CD8-positive, alpha-beta memory T cell (primary cell): ENCODE measurements around the gene IQGAP1. TPM values are rescaled to one million over a fixed set of nuclear protein-coding genes. Genes with fewer than 3 reads are reported as not detected.

Source experiments
- CTCF ChIA-PET: fragments of 350-600 bp; sonication (Branson Sonifier 250); formaldehyde crosslinking; loops from one replicate; lab custom pipeline; 2021; ENCODE audit warnings: antibody characterized with exemption; lab: Charles Lee
- POLR2A ChIA-PET: fragments of 350-600 bp; sonication (Branson Sonifier 250); formaldehyde crosslinking; loops from one replicate; lab custom pipeline; 2021; ENCODE audit warnings: antibody characterized with exemption; lab: Charles Lee
- DNase-seq, 5 donors: peaks; one replicate each; pipeline versions ENCODE4 v3.0.0 to v3.0.0-alpha.2; 2020 to 2022; ENCODE audit warnings: mixed read lengths in 1 of 5
- H3K27ac ChIP-seq: one replicate; pipeline ENCODE4 v1.7.0; 2013; ENCODE audit warnings: low read depth, mild to moderate bottlenecking, low read length, moderate library complexity
- H3K27me3 ChIP-seq: 2 replicates; pipeline ENCODE4 v1.7.0; 2013; ENCODE audit warnings: low read length, mild to moderate bottlenecking; ENCODE audit not compliant: insufficient read depth, poor library complexity, severe bottlenecking
- H3K36me3 ChIP-seq: 2 replicates; pipeline ENCODE4 v1.7.0; 2013; ENCODE audit warnings: mild to moderate bottlenecking, low read length, moderate library complexity; ENCODE audit not compliant: insufficient read depth
- H3K4me1 ChIP-seq: 2 replicates; pipeline ENCODE4 v1.7.0; 2013; ENCODE audit warnings: mild to moderate bottlenecking, low read length, moderate library complexity; ENCODE audit not compliant: insufficient read depth
- H3K4me3 ChIP-seq: 2 replicates; pipeline ENCODE4 v1.7.0; 2013; ENCODE audit warnings: mild to moderate bottlenecking, low read length
- H3K9me3 ChIP-seq: 2 replicates; pipeline ENCODE4 v1.7.0; 2013; ENCODE audit warnings: mild to moderate bottlenecking, low read length
- H3K27ac Mint-ChIP-seq, 8 donors: one replicate each; pipeline ENCODE4 v1.8.0; 2020 to 2021; ENCODE audit warnings: mixed read lengths in 8 of 8, mild to moderate bottlenecking in 6 of 8, inconsistent platforms in 3 of 8, moderate library complexity in 3 of 8
- H3K27me3 Mint-ChIP-seq, 2 donors: one replicate each; pipeline ENCODE4 v1.8.0; 2020 to 2021; ENCODE audit warnings: mixed read lengths in 2 of 2, mild to moderate bottlenecking in 1 of 2, moderate library complexity in 1 of 2
- H3K36me3 Mint-ChIP-seq, 3 donors: one replicate each; pipeline ENCODE4 v1.8.0; 2020 to 2021; ENCODE audit warnings: mixed read lengths in 3 of 3, inconsistent platforms in 1 of 3, mild to moderate bottlenecking in 1 of 3
- H3K4me1 Mint-ChIP-seq, 3 donors: one replicate each; pipeline ENCODE4 v1.8.0; 2020 to 2021; ENCODE audit warnings: mixed read lengths in 3 of 3, inconsistent platforms in 1 of 3, mild to moderate bottlenecking in 1 of 3
- H3K4me3 Mint-ChIP-seq, 7 donors: one replicate each; pipeline ENCODE4 v1.8.0; 2020 to 2021; ENCODE audit warnings: mixed read lengths in 7 of 7, mild to moderate bottlenecking in 6 of 7, moderate library complexity in 4 of 7, inconsistent platforms in 2 of 7
- H3K9me3 Mint-ChIP-seq, 5 donors: one replicate each; pipeline ENCODE4 v1.8.0; 2020 to 2022; ENCODE audit warnings: mixed read lengths in 5 of 5, mild to moderate bottlenecking in 3 of 5, moderate library complexity in 2 of 5, inconsistent platforms in 1 of 5
- polyA plus RNA-seq: library from polyadenylated mRNA; unstranded; fragments of 300-500 nt; fragmentation: Illumina TruSeq; gene quantifications from one replicate; pipeline ENCODE4 v1.2.3, GENCODE V29; 2021
- total RNA-seq, 2 experiments: library from RNA; stranded (reverse); gene quantifications; one replicate each; pipeline ENCODE4 v1.2.3, GENCODE V29; 2021

Gene IQGAP1
- total and polyA plus RNA-seq, 3 experiments from 2014 or later: 151 to 176 (median 173) TPM

- peaks cover 0 to 8% (median 7%) of the 10 kb centered on the region in 3 donors for H3K36me3 Mint-ChIP-seq
- no peaks in the 10 kb centered on the region for H3K9me3 Mint-ChIP-seq
- ChIA-PET CTCF (no interaction called here), POLR2A (interaction anchor here (0.6 kb wide), 1 partner anchor 529 kb away, joined by 8 read pairs; no protein-coding TSS in a partner anchor)
- H3K9me3 ChIP-seq: no peaks in the 10 kb centered on the region
- H3K27me3 ChIP-seq: no peaks in the 10 kb centered on the region
- H3K36me3 ChIP-seq: no peaks in the 10 kb centered on the region
- H3K27me3 Mint-ChIP-seq: no peaks in the 10 kb centered on the region
- H3K4me3 Mint-ChIP-seq: peak overlapping the region in 5 of 7 donors; percentile 2 to 60 (median 47)
- peaks cover 56% of the 10 kb centered on the region for H3K4me1 ChIP-seq
- H3K4me3 ChIP-seq: no peak overlapping the region
- H3K27ac ChIP-seq: no peak overlapping the region
- DNase-seq: no peak
- peaks cover 68 to 88% (median 84%) of the 10 kb centered on the region in 3 donors for H3K4me1 Mint-ChIP-seq
- peak overlapping the region in 7 of 8 donors; percentile 4 to 86 (median 71) for H3K27ac Mint-ChIP-seq
These were observed 31.2 kb downstream of the IQGAP1 start for GRCh38 chr15:90419206-90419605.

DNA sequence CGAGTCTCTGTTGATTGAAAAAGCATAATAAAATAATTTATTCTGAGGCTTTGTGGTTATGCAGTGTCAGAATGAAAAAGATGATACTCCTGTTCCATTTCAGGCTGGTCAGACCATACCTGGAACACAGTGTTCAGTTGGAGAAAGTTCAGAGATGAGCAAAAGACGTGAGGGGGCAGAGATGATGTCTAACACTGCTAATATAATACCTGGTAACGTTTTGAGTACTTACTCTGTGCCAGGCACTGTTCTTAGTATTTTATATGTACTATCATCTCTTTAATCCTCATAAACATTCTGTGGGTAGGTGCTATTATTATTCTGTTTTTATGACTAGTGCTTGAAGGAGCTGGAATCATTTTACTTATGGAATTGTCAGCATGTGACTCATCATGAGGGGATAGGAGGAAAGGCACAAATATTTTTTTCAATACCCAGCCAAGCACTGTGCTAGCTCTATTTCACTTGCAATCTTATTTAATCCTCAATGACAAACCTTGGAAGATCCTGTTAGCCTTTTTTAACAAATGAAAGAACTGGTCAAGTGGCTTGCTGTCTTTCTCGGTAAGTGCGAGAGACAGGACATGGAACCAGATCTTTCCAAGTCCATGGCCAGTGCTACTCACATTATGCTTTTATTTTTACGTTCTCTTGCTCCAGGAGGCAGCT is 31.8 kb downstream of the IQGAP1 start:
- peak overlapping the region; percentile 24 to 96 (median 74) for H3K27ac Mint-ChIP-seq
- H3K27ac ChIP-seq: no peak overlapping the region
- no peaks in the 10 kb centered on the region for H3K9me3 ChIP-seq

GRCh38 chr15:90420451-90420850 is 32.4 kb downstream of the IQGAP1 start:
- Mint-ChIP-seq H3K36me3 (peaks cover 0 to 8% (median 8%) of the 10 kb centered on the region in 3 donors), H3K27ac (peak overlapping the region; percentile 24 to 96 (median 62))
- POLR2A ChIA-PET: no interaction called here

More for the DNA sequence above, 31.8 kb downstream of the IQGAP1 start:
- ChIA-PET POLR2A (no interaction called here), CTCF (no interaction called here)
- peaks cover 63 to 83% (median 80%) of the 10 kb centered on the region in 3 donors for H3K4me1 Mint-ChIP-seq
- Histone ChIP-seq H3K4me1 (peaks cover 50% of the 10 kb centered on the region), H3K27me3 (no peaks in the 10 kb centered on the region), H3K36me3 (no peaks in the 10 kb centered on the region), H3K4me3 (no peak overlapping the region)
- peak overlapping the region in 6 of 7 donors; percentile 18 to 60 (median 36) for H3K4me3 Mint-ChIP-seq
- peaks cover 0 to 8% (median 7%) of the 10 kb centered on the region in 3 donors for H3K36me3 Mint-ChIP-seq
- no peak for DNase-seq
- H3K27me3 Mint-ChIP-seq: no peaks in the 10 kb centered on the region
- no peaks in the 10 kb centered on the region for H3K9me3 Mint-ChIP-seq

GRCh38 chr15:90421527-90421926 is 33.5 kb downstream of the IQGAP1 start:
- Histone ChIP-seq H3K4me3 (no peak overlapping the region), H3K36me3 (no peaks in the 10 kb centered on the region), H3K27me3 (no peaks in the 10 kb centered on the region), H3K27ac (no peak overlapping the region), H3K4me1 (peaks cover 44% of the 10 kb centered on the region), H3K9me3 (no peaks in the 10 kb centered on the region)
- ChIA-PET CTCF (interaction anchor here (0.9 to 1.2 kb wide), 2 partner anchors 26 to 59 kb away, joined by 3 read pairs; no protein-coding TSS in a partner anchor), POLR2A (no interaction called here)
- no peak for DNase-seq
- H3K27me3 Mint-ChIP-seq: no peaks in the 10 kb centered on the region
- H3K36me3 Mint-ChIP-seq: peaks cover 0 to 13% (median 8%) of the 10 kb centered on the region in 3 donors
- no peaks in the 10 kb centered on the region for H3K9me3 Mint-ChIP-seq
- H3K4me3 Mint-ChIP-seq: no peak overlapping the region
- peaks cover 61 to 80% (median 75%) of the 10 kb centered on the region in 3 donors for H3K4me1 Mint-ChIP-seq
- H3K27ac Mint-ChIP-seq: peak overlapping the region in 2 of 8 donors; percentile 24 to 42

More at GRCh38 chr15:90420451-90420850, 32.4 kb downstream of the IQGAP1 start:
- no peaks in the 10 kb centered on the region for H3K9me3 ChIP-seq
- no peak for DNase-seq
- Mint-ChIP-seq H3K4me1 (peaks cover 62 to 81% (median 77%) of the 10 kb centered on the region in 3 donors), H3K27me3 (no peaks in the 10 kb centered on the region), H3K4me3 (peak overlapping the region in 5 of 7 donors; percentile 7 to 32 (median 21)), H3K9me3 (no peaks in the 10 kb centered on the region)
- no peak overlapping the region for H3K27ac ChIP-seq
- no peaks in the 10 kb centered on the region for H3K36me3 ChIP-seq
- CTCF ChIA-PET: no interaction called here
- H3K4me1 ChIP-seq: peaks cover 46% of the 10 kb centered on the region
- no peak overlapping the region for H3K4me3 ChIP-seq
- no peaks in the 10 kb centered on the region for H3K27me3 ChIP-seq

GRCh38 chr15:90422043-90422442 is 34.0 kb downstream of the IQGAP1 start:
- Histone ChIP-seq H3K4me1 (peaks cover 44% of the 10 kb centered on the region), H3K27me3 (no peaks in the 10 kb centered on the region), H3K4me3 (no peak overlapping the region), H3K27ac (no peak overlapping the region), H3K9me3 (no peaks in the 10 kb centered on the region), H3K36me3 (no peaks in the 10 kb centered on the region)
- CTCF ChIA-PET: interaction anchor here (1.2 kb wide), 1 partner anchor 25 kb away, joined by 3 read pairs; no protein-coding TSS in a partner anchor
- Mint-ChIP-seq H3K27me3 (no peaks in the 10 kb centered on the region), H3K4me1 (peaks cover 56 to 75% (median 71%) of the 10 kb centered on the region in 3 donors), H3K9me3 (no peaks in the 10 kb centered on the region), H3K4me3 (peak overlapping the region in 1 of 7 donors; percentile 32), H3K36me3 (peaks cover 0 to 15% (median 4%) of the 10 kb centered on the region in 3 donors), H3K27ac (peak overlapping the region in 2 of 8 donors; percentile 29 to 60)
- DNase-seq: no peak
- POLR2A ChIA-PET: interaction anchor here (0.6 kb wide), 1 partner anchor 69 kb away, joined by 6 read pairs; no protein-coding TSS in a partner anchor

DNA sequence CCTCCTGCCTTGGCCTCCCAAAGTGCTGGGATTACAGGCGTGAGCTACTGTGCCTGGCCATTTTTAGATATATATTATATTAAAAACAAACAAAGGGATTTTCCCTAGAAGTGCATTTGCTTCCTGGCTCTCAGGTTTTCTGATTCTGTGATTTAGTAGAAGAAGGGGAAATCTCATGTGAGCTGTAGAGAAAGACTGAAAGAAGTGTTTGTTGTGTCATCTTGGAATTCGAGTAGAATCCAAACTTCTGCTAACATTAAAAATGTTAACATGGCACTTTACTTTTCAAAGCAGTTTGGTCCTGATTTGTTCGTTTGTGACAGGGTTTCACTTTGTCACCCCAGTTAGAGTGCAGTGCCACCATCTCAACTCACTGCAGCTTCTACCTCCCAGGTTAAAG is 34.9 kb downstream of the IQGAP1 start:
- no peaks in the 10 kb centered on the region for H3K27me3 ChIP-seq
- POLR2A ChIA-PET: no interaction called here

GRCh38 chr15:90423801-90424319 is 35.8 kb downstream of the IQGAP1 start:
- H3K36me3 Mint-ChIP-seq: peaks cover 0 to 29% (median 1%) of the 10 kb centered on the region in 3 donors
- H3K27ac Mint-ChIP-seq: peak overlapping the region in 6 of 8 donors; percentile 10 to 70 (median 30)
- peaks cover 43 to 59% (median 57%) of the 10 kb centered on the region in 3 donors for H3K4me1 Mint-ChIP-seq
- H3K4me3 Mint-ChIP-seq: no peak overlapping the region
- ChIA-PET CTCF (interaction anchor here (0.7 kb wide), 1 partner anchor 61 kb away, joined by 3 read pairs; no protein-coding TSS in a partner anchor), POLR2A (no interaction called here)
- H3K4me3 ChIP-seq: no peak overlapping the region
- no peaks in the 10 kb centered on the region for H3K36me3 ChIP-seq
- H3K9me3 ChIP-seq: no peaks in the 10 kb centered on the region
- H3K9me3 Mint-ChIP-seq: no peaks in the 10 kb centered on the region
- DNase-seq: no peak
- H3K27me3 Mint-ChIP-seq: no peaks in the 10 kb centered on the region
- no peaks in the 10 kb centered on the region for H3K27me3 ChIP-seq
- no peak overlapping the region for H3K27ac ChIP-seq
- peaks cover 32% of the 10 kb centered on the region for H3K4me1 ChIP-seq

More for the DNA sequence above, 34.9 kb downstream of the IQGAP1 start:
- Histone ChIP-seq H3K4me1 (peaks cover 41% of the 10 kb centered on the region), H3K27ac (no peak overlapping the region), H3K4me3 (no peak overlapping the region), H3K36me3 (no peaks in the 10 kb centered on the region), H3K9me3 (no peaks in the 10 kb centered on the region)
- peaks cover 50 to 67% (median 66%) of the 10 kb centered on the region in 3 donors for H3K4me1 Mint-ChIP-seq
- peak overlapping the region in 5 of 8 donors; percentile 24 to 74 (median 46) for H3K27ac Mint-ChIP-seq
- H3K4me3 Mint-ChIP-seq: peak overlapping the region in 2 of 7 donors; percentile 22 to 38
- no peaks in the 10 kb centered on the region for H3K27me3 Mint-ChIP-seq
- H3K9me3 Mint-ChIP-seq: no peaks in the 10 kb centered on the region
- peaks cover 0 to 21% (median 1%) of the 10 kb centered on the region in 3 donors for H3K36me3 Mint-ChIP-seq
- no peak for DNase-seq
- CTCF ChIA-PET: no interaction called here
